Thymus (tissue), 11 donors: Measurements from ENCODE around the gene PCDH12. TPM values are rescaled to one million over a fixed set of nuclear protein-coding genes. Genes with fewer than 3 reads are reported as not detected.

Experiments
- DNase-seq, 9 donors: peaks; one replicate each; pipeline ENCODE4 v3.0.0-alpha.2; 2013; ENCODE audit warnings: low spot score in 9 of 9, low read depth in 6 of 9, missing footprints in 1 of 9
- H3K27ac ChIP-seq, 2 donors: one replicate each; pipeline ENCODE4 v1.5.1; 2013; ENCODE audit warnings: control low read depth in 1 of 2, low read depth in 1 of 2, low read length in 1 of 2, mild to moderate bottlenecking in 1 of 2, moderate library complexity in 1 of 2
- H3K27me3 ChIP-seq, 2 donors: one replicate each; pipeline ENCODE4 v1.5.1; 2013; ENCODE audit warnings: low read length in 1 of 2; ENCODE audit not compliant: control insufficient read depth in 2 of 2, insufficient read depth in 1 of 2
- H3K36me3 ChIP-seq, 2 donors: one replicate each; pipeline ENCODE4 v1.5.1; 2013; ENCODE audit warnings: low read length in 1 of 2, mild to moderate bottlenecking in 1 of 2, moderate library complexity in 1 of 2; ENCODE audit not compliant: control insufficient read depth in 2 of 2, insufficient read depth in 2 of 2
- H3K4me1 ChIP-seq, 2 donors: one replicate each; pipeline ENCODE4 v1.5.1; 2013; ENCODE audit warnings: low read length in 2 of 2; ENCODE audit not compliant: control insufficient read depth in 2 of 2, insufficient read depth in 2 of 2
- H3K4me3 ChIP-seq, 2 donors: one replicate each; pipeline ENCODE4 v1.5.1; 2013; ENCODE audit warnings: low read length in 2 of 2, control low read depth in 1 of 2, mild to moderate bottlenecking in 1 of 2
- H3K9me3 ChIP-seq, 2 donors: one replicate each; pipeline ENCODE4 v1.5.1; 2013; ENCODE audit warnings: low read length in 1 of 2, mild to moderate bottlenecking in 1 of 2; ENCODE audit not compliant: control insufficient read depth in 2 of 2, insufficient read depth in 1 of 2
- WGBS: extraction: QIAGEN DNeasy Blood & Tissue Kit; methylation state at CpG from one replicate; pipeline ENCODE4 v1.1.7; 2013; 5-methylcytosine and 5-hydroxymethylcytosine counted together
- polyA plus RNA-seq: library from polyadenylated mRNA; stranded (reverse); fragments of 200-250 nt; gene quantifications from one replicate; pipeline ENCODE4 v1.2.3, GENCODE V29; 2013
- total RNA-seq: library from RNA; stranded (reverse); fragments of 120-200 nt; gene quantifications from one replicate; pipeline ENCODE4 v1.2.4, GENCODE V29; 2013
- donor health status: healthy.

PCDH12 gene
- total and polyA plus RNA-seq, 2 donors, result 0.52 to 3.4 TPM

- Histone ChIP-seq H3K27ac (no peak overlapping the region), H3K9me3 (no peaks in the 10 kb centered on the region), H3K4me3 (no peak overlapping the region), H3K4me1 (no peaks in the 10 kb centered on the region), H3K36me3 (peaks cover 15 to 42% of the 10 kb centered on the region in 2 donors), H3K27me3 (no peaks in the 10 kb centered on the region)
- DNase-seq, result no peak
- WGBS, result 74% methylated on average over 4 of the region's 4 CpGs
These were observed 36.6 kb upstream of the PCDH12 start for GRCh38 chr5:141994511-141995136.

GRCh38 chr5:141992349-141992963, 34.5 kb upstream of the PCDH12 start:
- Histone ChIP-seq H3K4me1 (no peaks in the 10 kb centered on the region), H3K27me3 (no peaks in the 10 kb centered on the region), H3K27ac (no peak overlapping the region), H3K9me3 (no peaks in the 10 kb centered on the region), H3K4me3 (no peak overlapping the region), H3K36me3 (peaks cover 11 to 48% of the 10 kb centered on the region in 2 donors)
- WGBS, result 46% methylated on average over 2 of the region's 2 CpGs
- DNase-seq, result peak in 6 of 9 donors; percentile 52 to 84 (median 80)

GRCh38 chr5:141989720-141990119, 31.7 kb upstream of the PCDH12 start:
- no peak for DNase-seq
- Histone ChIP-seq H3K4me3 (no peak overlapping the region), H3K27me3 (no peaks in the 10 kb centered on the region), H3K36me3 (peaks cover 12 to 58% of the 10 kb centered on the region in 2 donors), H3K4me1 (no peaks in the 10 kb centered on the region), H3K9me3 (no peaks in the 10 kb centered on the region), H3K27ac (no peak overlapping the region)
- WGBS, result 0% methylated on average over 1 of the region's 1 CpG

- Histone ChIP-seq H3K27me3 (no peaks in the 10 kb centered on the region), H3K36me3 (peaks cover 13 to 62% of the 10 kb centered on the region in 2 donors), H3K9me3 (no peaks in the 10 kb centered on the region), H3K4me3 (no peak overlapping the region), H3K4me1 (no peaks in the 10 kb centered on the region), H3K27ac (no peak overlapping the region)
- no peak for DNase-seq
These were observed 28.1 kb upstream of the PCDH12 start for GRCh38 chr5:141986072-141986471.

GRCh38 chr5:141982626-141983025, 24.6 kb upstream of the PCDH12 start:
- no peak overlapping the region for H3K27ac ChIP-seq
- DNase-seq, result no peak
- 48% methylated on average over 2 of the region's 2 CpGs for WGBS
- no peaks in the 10 kb centered on the region for H3K4me1 ChIP-seq
- H3K27me3 ChIP-seq, result no peaks in the 10 kb centered on the region
- no peaks in the 10 kb centered on the region for H3K9me3 ChIP-seq
- H3K4me3 ChIP-seq, result no peak overlapping the region
- H3K36me3 ChIP-seq, result peaks cover 35 to 82% of the 10 kb centered on the region in 2 donors

GRCh38 chr5:141978389-141978788, 20.4 kb upstream of the PCDH12 start:
- no peaks in the 10 kb centered on the region for H3K27me3 ChIP-seq
- H3K4me1 ChIP-seq, result no peaks in the 10 kb centered on the region
- peaks cover 35 to 71% of the 10 kb centered on the region in 2 donors for H3K36me3 ChIP-seq
- H3K27ac ChIP-seq, result no peak overlapping the region
- no peak for DNase-seq
- H3K4me3 ChIP-seq, result no peak overlapping the region
- H3K9me3 ChIP-seq, result no peaks in the 10 kb centered on the region

- Histone ChIP-seq H3K9me3 (no peaks in the 10 kb centered on the region), H3K4me1 (no peaks in the 10 kb centered on the region), H3K27ac (no peak overlapping the region), H3K36me3 (peaks cover 30 to 63% of the 10 kb centered on the region in 2 donors), H3K27me3 (no peaks in the 10 kb centered on the region), H3K4me3 (no peak overlapping the region)
- DNase-seq, result no peak
- WGBS, result 94% methylated on average over 6 of the region's 6 CpGs
These were observed 18.2 kb upstream of the PCDH12 start for GRCh38 chr5:141976176-141976575.

- WGBS, result 92% methylated on average over 1 of the region's 1 CpG
These were observed 16.0 kb upstream of the PCDH12 start for GRCh38 chr5:141973871-141974595.

More at GRCh38 chr5:141973871-141974595, 16.0 kb upstream of the PCDH12 start:
- peaks cover 6 to 8% of the 10 kb centered on the region in 2 donors for H3K4me1 ChIP-seq
- no peaks in the 10 kb centered on the region for H3K27me3 ChIP-seq
- H3K9me3 ChIP-seq, result no peaks in the 10 kb centered on the region
- H3K4me3 ChIP-seq, result no peak overlapping the region
- no peak overlapping the region for H3K27ac ChIP-seq
- no peak for DNase-seq
- H3K36me3 ChIP-seq, result peaks cover 17 to 46% of the 10 kb centered on the region in 2 donors
